Activated CD8-positive, alpha-beta memory T cell treated with anti-CD3 and anti-CD28 coated beads for 36 hours (primary cell): Measurements from ENCODE around the gene CDC45. TPM values are rescaled to one million over a fixed set of nuclear protein-coding genes. Genes with fewer than 3 reads are reported as not detected.

ENCODE experiments used
- CTCF ChIA-PET: fragments of 350-600 bp; sonication (Branson Sonifier 250); formaldehyde crosslinking; loops from one replicate; lab custom pipeline; 2021; ENCODE audit warnings: antibody characterized with exemption; lab: Charles Lee
- POLR2A ChIA-PET: fragments of 350-600 bp; sonication (Branson Sonifier 250); formaldehyde crosslinking; loops from one replicate; lab custom pipeline; 2021; ENCODE audit warnings: antibody characterized with exemption; lab: Charles Lee
- total RNA-seq, 2 experiments: library from RNA; stranded (reverse); gene quantifications; one replicate each; pipeline ENCODE4 v1.2.3, GENCODE V29; 2021

CDC45 gene
- total RNA-seq, 2 experiments from 2014 or later = 114 to 115 TPM

DNA sequence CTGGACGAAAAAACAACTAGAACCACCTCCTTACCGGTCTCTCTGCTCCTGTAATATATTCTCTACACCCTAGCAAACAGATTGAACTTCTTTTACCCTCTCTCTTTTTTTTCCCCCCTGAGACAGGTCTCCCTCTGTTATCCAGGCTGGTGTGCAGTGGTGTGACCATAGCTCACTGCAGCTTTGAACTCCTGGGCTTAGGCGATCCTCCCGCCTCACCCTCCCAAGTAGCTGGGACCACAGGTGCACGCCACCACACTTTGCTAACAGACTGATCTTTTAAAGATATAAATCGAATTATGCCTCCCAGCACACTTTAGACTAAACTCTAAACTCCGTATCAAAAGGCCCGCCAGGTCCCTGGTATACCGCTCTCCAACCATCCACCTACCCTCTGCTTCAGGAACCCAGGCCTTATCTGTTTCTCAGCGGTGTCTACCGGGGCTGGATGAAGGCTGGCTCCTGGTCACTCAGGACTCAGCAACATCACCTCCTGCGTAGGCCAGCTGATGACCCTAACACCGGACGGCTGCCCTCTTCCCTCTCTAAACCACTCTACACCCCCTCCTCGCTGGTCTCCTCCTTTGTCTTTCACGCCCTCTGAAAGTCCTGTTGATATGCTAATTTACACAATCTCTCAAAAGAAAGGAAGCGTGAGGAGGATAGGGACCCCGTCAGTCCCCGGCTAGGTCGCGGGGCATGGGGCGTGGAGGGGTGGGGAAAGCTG lies 33.0 kb upstream of the CDC45 start:
- CTCF ChIA-PET = interaction anchor here (1.0 to 2.2 kb wide), 2 partner anchors 13 to 32 kb away, joined by 4 to 9 read pairs; partner anchors contain the start of gene UFD1
- POLR2A ChIA-PET = interaction anchor here (1.0 to 1.9 kb wide), 3 partner anchors 13 to 302 kb away, joined by 3 to 13 read pairs (median 5); partner anchors contain the start of genes ESS2, HIRA and MRPL40

DNA sequence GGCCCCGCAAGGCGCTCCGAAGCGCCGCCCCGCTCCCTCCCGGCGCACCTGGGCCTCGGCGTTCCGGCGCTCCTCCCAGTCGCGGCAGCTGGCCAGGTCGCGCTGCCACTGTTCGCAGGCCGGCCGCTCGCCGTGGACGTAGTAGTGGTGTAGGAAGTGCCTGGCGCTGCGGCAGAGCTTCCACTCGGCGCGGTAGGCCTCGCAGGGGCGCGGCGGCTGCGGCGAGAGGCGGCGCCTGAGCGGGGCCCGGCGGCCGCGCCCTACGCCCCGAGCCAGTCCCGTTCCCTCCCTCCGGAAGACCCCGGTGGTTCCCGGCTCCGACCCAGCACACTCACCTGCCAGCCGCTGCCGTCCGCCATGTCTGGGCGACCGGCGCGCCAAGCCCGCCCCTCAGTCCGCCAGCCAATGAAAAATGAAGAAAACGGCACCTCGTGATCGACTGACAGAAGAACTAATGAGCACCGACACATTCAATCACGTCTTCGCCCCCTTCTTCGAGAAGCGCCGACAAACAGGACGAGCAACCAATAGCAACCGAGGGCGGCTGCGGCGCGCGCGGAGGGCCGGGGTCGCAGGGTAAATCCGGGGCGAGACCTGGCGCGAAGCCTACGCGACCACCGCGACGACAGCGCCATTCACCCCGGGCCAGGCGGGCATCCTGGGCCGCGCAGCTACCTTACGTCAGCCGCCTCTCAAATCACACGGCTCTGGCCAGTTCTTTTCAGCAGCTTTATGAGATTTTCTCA lies 32.2 kb upstream of the CDC45 start, which contains the start of gene C22orf39:
Gene C22orf39 (minus strand): TSS at position 382 of the 746 bp plus-strand sequence. CDS start 23 bp downstream, at position 359.
- POLR2A ChIA-PET = interaction anchor here (0.5 to 1.9 kb wide), 4 partner anchors 13 to 303 kb away, joined by 3 to 13 read pairs (median 4); partner anchors contain the start of genes ESS2, HIRA and MRPL40
- CTCF ChIA-PET = interaction anchor here (0.6 to 2.2 kb wide), 4 partner anchors 14 to 271 kb away, joined by 3 to 9 read pairs (median 4); partner anchors contain the start of gene UFD1

DNA sequence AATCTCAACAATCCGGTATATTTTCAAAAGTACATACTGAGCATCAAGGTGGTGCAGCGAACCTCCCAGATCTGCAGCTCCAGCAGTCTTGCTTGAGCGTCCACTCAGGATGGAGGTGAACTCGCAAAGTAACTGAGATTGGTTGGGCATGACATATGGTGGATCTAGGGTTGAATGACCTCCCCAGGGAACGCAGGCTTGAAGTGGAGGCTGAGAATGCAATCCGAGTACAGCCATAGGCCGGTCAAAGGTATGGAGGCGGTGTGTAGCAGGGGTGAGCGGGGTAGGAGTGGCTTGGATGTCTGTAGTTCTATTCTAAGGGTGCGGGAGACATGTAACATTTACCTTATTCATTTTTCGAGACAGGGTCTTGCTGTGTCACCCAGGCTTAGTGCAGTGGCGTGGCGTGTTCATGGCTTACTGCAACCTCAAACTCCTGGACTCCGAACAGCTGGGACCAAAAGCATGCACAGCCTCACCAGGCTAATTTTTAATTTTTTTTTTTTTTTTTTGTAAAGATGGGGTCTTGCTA lies 31.6 kb upstream of the CDC45 start:
- POLR2A ChIA-PET = interaction anchor here (0.5 to 1.9 kb wide), 3 partner anchors 16 to 303 kb away, joined by 4 to 13 read pairs (median 5); partner anchors contain the start of genes ESS2, HIRA and MRPL40
- CTCF ChIA-PET = interaction anchor here (0.6 to 2.2 kb wide), 4 partner anchors 14 to 270 kb away, joined by 3 to 9 read pairs (median 4); partner anchors contain the start of gene UFD1

GRCh38 chr22:19448739-19449421 lies 30.8 kb upstream of the CDC45 start:
- CTCF ChIA-PET = interaction anchor here (1.0 to 2.2 kb wide), 2 partner anchors 15 to 17 kb away, joined by 3 to 9 read pairs; partner anchors contain the start of gene HIRA
- POLR2A ChIA-PET = interaction anchor here (0.6 kb wide), 1 partner anchor 228 kb away, joined by 3 read pairs; no protein-coding TSS in a partner anchor

- ChIA-PET POLR2A (no interaction called here), CTCF (interaction anchor here (1.0 kb wide), 1 partner anchor 18 kb away, joined by 3 read pairs; the partner anchor contains the start of gene HIRA)
Measured at GRCh38 chr22:19449422-19449767, 30.3 kb upstream of the CDC45 start.

DNA sequence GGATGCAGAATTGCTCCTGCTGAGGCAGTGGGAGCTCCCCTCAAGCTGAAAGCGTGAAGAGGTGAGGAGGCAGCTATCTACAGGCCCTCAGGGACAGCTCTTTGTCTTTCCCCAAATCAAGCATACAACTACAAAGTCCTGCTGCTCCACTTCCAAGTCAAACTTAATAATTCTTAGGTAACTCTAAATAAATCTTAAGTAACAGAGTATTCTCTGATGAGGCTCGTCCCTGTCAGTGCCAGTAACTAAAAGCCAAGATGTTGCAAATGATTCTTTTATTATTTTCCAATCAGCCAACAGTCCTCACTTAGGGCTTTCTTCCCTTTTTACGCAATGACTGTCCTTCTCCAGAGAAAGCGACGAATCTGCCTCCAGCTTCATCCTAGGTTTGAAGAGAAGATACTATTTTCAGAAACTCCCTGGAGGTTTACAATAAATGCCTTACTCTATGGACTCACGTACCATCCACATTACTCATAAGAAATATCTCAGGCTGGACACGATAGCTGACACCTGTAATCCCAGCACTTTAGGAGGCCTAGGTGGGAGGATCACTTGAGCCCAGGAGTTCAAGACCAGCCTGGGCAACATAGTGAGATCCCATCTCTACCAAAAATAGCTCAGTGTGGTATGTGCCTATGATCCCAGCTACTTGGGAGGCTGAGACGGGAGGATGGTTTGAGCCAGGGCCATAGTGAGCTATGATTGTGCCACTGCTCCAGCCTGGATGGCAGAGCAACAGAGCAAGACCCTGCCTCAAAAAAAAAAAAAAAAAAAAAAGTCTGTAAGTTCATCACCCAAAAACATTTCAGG lies 29.2 kb upstream of the CDC45 start:
- CTCF ChIA-PET = interaction anchor here (1.2 kb wide), 1 partner anchor 497 kb away, joined by 3 read pairs; no protein-coding TSS in a partner anchor
- POLR2A ChIA-PET = interaction anchor here (0.6 to 0.7 kb wide), 2 partner anchors 10 to 219 kb away, joined by 3 to 6 read pairs; no protein-coding TSS in a partner anchor

DNA sequence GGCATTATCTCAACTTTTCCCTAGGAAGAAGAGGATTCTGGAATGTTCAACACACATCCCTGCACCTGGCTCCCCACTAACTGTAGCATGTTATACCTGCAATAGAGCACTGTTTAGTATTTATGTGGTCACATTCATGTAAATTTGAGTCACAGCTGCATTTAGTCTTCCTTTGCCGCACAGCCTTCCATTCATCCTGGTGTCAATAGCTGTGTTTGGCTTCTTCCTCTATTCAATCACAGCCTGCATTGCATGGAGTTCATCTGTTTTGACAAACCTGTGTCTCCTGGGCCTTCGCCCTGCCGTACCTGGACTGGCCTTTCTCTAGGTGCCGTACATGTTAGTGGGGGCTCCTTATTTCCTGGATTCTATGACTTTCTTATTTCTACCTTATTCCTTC lies 28.1 kb upstream of the CDC45 start:
- ChIA-PET POLR2A (no interaction called here), CTCF (interaction anchor here (1.2 kb wide), 1 partner anchor 498 kb away, joined by 3 read pairs; no protein-coding TSS in a partner anchor)

- CTCF ChIA-PET = no interaction called here
- POLR2A ChIA-PET = no interaction called here
Measured at GRCh38 chr22:19453718-19454117, 26.0 kb upstream of the CDC45 start.

GRCh38 chr22:19454156-19454555 lies 25.6 kb upstream of the CDC45 start:
- CTCF ChIA-PET = no interaction called here
- POLR2A ChIA-PET = no interaction called here

DNA sequence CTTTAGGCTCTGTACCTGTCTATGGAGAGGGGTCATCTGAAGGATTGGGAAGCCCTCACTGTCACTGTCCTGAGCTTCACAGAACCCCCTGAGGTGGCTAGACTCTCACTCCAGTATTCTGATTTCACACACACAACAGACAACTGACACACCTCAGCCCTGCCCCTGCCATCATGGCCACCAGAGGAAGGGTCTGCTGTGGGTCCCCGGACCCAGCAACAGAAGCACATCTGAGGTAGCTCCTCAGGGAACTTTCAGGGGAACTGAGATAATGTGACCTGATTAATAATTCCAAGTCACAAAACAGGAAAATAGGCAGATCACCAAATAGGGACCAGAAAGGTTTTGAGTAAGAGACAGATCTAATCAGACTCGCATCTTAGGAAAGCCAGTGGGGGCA lies 24.7 kb upstream of the CDC45 start:
- ChIA-PET CTCF (no interaction called here), POLR2A (no interaction called here)

GRCh38 chr22:19455585-19456370 lies 23.9 kb upstream of the CDC45 start:
- ChIA-PET POLR2A (no interaction called here), CTCF (interaction anchor here (0.6 kb wide), 1 partner anchor 542 kb away, joined by 3 read pairs; no protein-coding TSS in a partner anchor)

GRCh38 chr22:19456541-19456940 lies 23.2 kb upstream of the CDC45 start:
- CTCF ChIA-PET = interaction anchor here (0.6 kb wide), 1 partner anchor 541 kb away, joined by 3 read pairs; no protein-coding TSS in a partner anchor
- POLR2A ChIA-PET = no interaction called here

GRCh38 chr22:19457828-19458428 lies 21.8 kb upstream of the CDC45 start:
- CTCF ChIA-PET = interaction anchor here (0.7 to 1.3 kb wide), 2 partner anchors 20 to 453 kb away, joined by 3 read pairs; no protein-coding TSS in a partner anchor
- POLR2A ChIA-PET = no interaction called here

DNA sequence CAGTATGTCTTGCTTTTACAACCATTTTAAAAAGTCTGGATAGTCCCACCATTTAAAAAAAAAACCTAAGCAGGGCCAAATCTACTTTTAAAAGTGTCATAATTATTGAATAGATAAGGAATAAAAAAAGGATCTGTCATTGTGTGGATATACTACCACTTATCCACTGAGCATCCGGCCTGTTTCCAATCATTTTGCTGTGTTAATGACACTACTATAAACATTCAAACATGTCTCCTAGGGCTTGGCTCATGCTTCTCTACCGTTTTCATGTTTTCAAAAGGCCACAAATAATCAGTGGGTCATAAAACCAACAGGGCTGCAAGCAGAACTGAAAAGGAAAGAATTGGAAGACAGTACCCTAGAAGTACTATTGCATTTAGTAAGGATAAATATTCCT lies 19.7 kb upstream of the CDC45 start:
- ChIA-PET CTCF (no interaction called here), POLR2A (interaction anchor here (0.7 kb wide), 2 partner anchors 9 to 278 kb away, joined by 3 read pairs; no protein-coding TSS in a partner anchor)

DNA sequence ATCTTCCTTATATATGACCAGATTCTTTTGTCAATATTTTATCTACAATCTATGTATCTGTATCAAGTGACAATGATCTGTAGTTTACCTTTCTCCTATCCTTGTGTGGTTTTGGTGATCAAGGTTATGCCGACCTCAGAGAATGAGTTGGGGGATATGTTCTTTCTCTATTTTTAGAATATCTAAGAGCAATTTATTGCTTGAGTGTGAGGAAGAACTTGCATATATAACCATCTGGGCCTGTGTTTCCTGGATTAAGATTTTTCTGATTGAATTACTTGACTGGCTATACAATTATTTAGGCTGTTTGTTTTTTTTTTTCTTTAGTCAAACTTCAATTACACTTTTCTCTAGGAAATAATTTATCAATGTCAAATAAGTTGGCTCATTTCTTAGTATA lies 18.2 kb upstream of the CDC45 start:
- ChIA-PET POLR2A (no interaction called here), CTCF (no interaction called here)

- ChIA-PET CTCF (interaction anchor here (0.6 to 1.4 kb wide), 2 partner anchors 11 to 42 kb away, joined by 3 to 5 read pairs; no protein-coding TSS in a partner anchor), POLR2A (no interaction called here)
Measured at GRCh38 chr22:19463008-19463407, 16.7 kb upstream of the CDC45 start.
